H9 (cell line): ENCODE results near the gene MCRIP2. TPM values are rescaled to one million over a fixed set of nuclear protein-coding genes. Genes with fewer than 3 reads are reported as not detected.

Experiments
- DNase-seq: peaks from one replicate; pipeline ENCODE4 v3.0.0-alpha.2; 2017
- H2AFZ ChIP-seq: one replicate; pipeline ENCODE4 v1.6.1; 2013; ENCODE audit warnings: mild to moderate bottlenecking, low read length, control low read depth, moderate library complexity
- H2AK5ac ChIP-seq: 2 replicates; pipeline ENCODE4 v1.6.1; 2013; ENCODE audit warnings: low read length, control low read depth, mixed read lengths; ENCODE audit not compliant: insufficient read length
- H2BK120ac ChIP-seq: one replicate; pipeline ENCODE4 v1.6.1; 2013; ENCODE audit warnings: low read depth, mild to moderate bottlenecking, low read length, control low read depth, inconsistent platforms; ENCODE audit not compliant: poor library complexity, severe bottlenecking
- H2BK12ac ChIP-seq: 2 replicates; pipeline ENCODE4 v1.6.1; 2013; ENCODE audit warnings: low read length, control low read depth, mixed read lengths, low read depth; ENCODE audit not compliant: insufficient read length
- H2BK15ac ChIP-seq: 2 replicates; pipeline ENCODE4 v1.6.1; 2013; ENCODE audit warnings: low read depth, low read length, control low read depth
- H2BK20ac ChIP-seq: one replicate; pipeline ENCODE4 v1.6.1; 2013; ENCODE audit warnings: low read depth, mild to moderate bottlenecking, low read length, control low read depth, inconsistent platforms; ENCODE audit not compliant: poor library complexity, severe bottlenecking
- H2BK5ac ChIP-seq: 2 replicates; pipeline ENCODE4 v1.6.1; 2013; ENCODE audit warnings: low read length, control low read depth, mixed read lengths; ENCODE audit not compliant: insufficient read length
- H3K14ac ChIP-seq: 2 replicates; pipeline ENCODE4 v1.6.1; 2013; ENCODE audit warnings: low read length, control low read depth; ENCODE audit not compliant: insufficient read depth
- H3K18ac ChIP-seq: 2 replicates; pipeline ENCODE4 v1.6.1; 2013; ENCODE audit warnings: low read depth, mild to moderate bottlenecking, mixed read lengths, low read length, control low read depth; ENCODE audit not compliant: insufficient read length
- H3K23ac ChIP-seq: 2 replicates; pipeline ENCODE4 v1.6.1; 2013; ENCODE audit warnings: low read length, control low read depth, mixed read lengths, low read depth; ENCODE audit not compliant: insufficient read length
- H3K23me2 ChIP-seq: 2 replicates; pipeline ENCODE4 v1.6.1; 2013; ENCODE audit warnings: low read depth, mild to moderate bottlenecking, mixed read lengths, low read length, control low read depth; ENCODE audit not compliant: insufficient read length, poor library complexity, severe bottlenecking
- H3K27ac ChIP-seq: 2 replicates; pipeline ENCODE4 v1.5.1; 2013; ENCODE audit warnings: low read length, control low read depth, mixed read lengths, low read depth; ENCODE audit not compliant: insufficient read length
- H3K27me3 ChIP-seq: 2 replicates; pipeline ENCODE4 v1.6.1; 2013; ENCODE audit warnings: low read length, control low read depth, inconsistent platforms; ENCODE audit not compliant: insufficient read depth
- H3K4ac ChIP-seq: 2 replicates; pipeline ENCODE4 v1.6.1; 2013; ENCODE audit warnings: low read depth, mild to moderate bottlenecking, control low read depth, inconsistent platforms, low read length, moderate library complexity
- H3K4me1 ChIP-seq: 2 replicates; pipeline ENCODE4 v1.6.1; 2013; ENCODE audit warnings: low read length, control low read depth, inconsistent platforms; ENCODE audit not compliant: insufficient read depth
- H3K4me2 ChIP-seq: 2 replicates; pipeline ENCODE4 v1.6.1; 2013; ENCODE audit warnings: low read length, control low read depth, mixed read lengths; ENCODE audit not compliant: insufficient read length, insufficient read depth
- H3K56ac ChIP-seq: 2 replicates; pipeline ENCODE4 v1.6.1; 2013; ENCODE audit warnings: low read depth, mild to moderate bottlenecking, mixed read lengths, low read length, control low read depth; ENCODE audit not compliant: insufficient read length
- H3K79me1 ChIP-seq: 2 replicates; pipeline ENCODE4 v1.6.1; 2013; ENCODE audit warnings: low read depth, mild to moderate bottlenecking, moderate library complexity, low read length, control low read depth, inconsistent platforms; ENCODE audit not compliant: insufficient read depth, poor library complexity, severe bottlenecking
- H3K79me2 ChIP-seq: 2 replicates; pipeline ENCODE4 v1.6.1; 2013; ENCODE audit warnings: low read length, control low read depth, inconsistent platforms; ENCODE audit not compliant: insufficient read depth
- H3K9ac ChIP-seq: 2 replicates; pipeline ENCODE4 v1.6.1; 2013; ENCODE audit warnings: low read length, control low read depth, mixed read lengths; ENCODE audit not compliant: insufficient read length; ENCODE audit errors: extremely low read depth
- H3K9me3 ChIP-seq: one replicate; pipeline ENCODE4 v1.6.1; 2013; ENCODE audit warnings: low read depth, low read length, inconsistent platforms; ENCODE audit not compliant: control insufficient read depth
- H3T11ph ChIP-seq: one replicate; pipeline ENCODE4 v1.6.1; 2013; ENCODE audit warnings: mild to moderate bottlenecking, low read length, control low read depth, inconsistent platforms
- H4K20me1 ChIP-seq: one replicate; pipeline ENCODE4 v1.6.1; 2013; ENCODE audit not compliant: control insufficient read depth, insufficient read length, insufficient read depth
- H4K5ac ChIP-seq: 2 replicates; pipeline ENCODE4 v1.6.1; 2013; ENCODE audit warnings: low read depth, mild to moderate bottlenecking, mixed read lengths, low read length, control low read depth; ENCODE audit not compliant: insufficient read length
- H4K8ac ChIP-seq: replicated peaks from 2 replicates; pipeline ENCODE4 v1.6.1; 2013; ENCODE audit warnings: low read length, control low read depth, mixed read lengths, low read depth; ENCODE audit not compliant: insufficient read length
- H4K91ac ChIP-seq: 2 replicates; pipeline ENCODE4 v1.6.1; 2013; ENCODE audit warnings: low read depth, mild to moderate bottlenecking, moderate library complexity, mixed read lengths, low read length, control low read depth; ENCODE audit not compliant: insufficient read length
- H3K27ac Mint-ChIP-seq, 3 experiments: 2 replicates in 2 of 3; 3 replicates in 1 of 3; pipeline ENCODE4 v1.8.0; 2020 to 2021; ENCODE audit warnings: mixed read lengths in 3 of 3, mild to moderate bottlenecking in 1 of 3, moderate library complexity in 1 of 3
- H3K27me3 Mint-ChIP-seq: 2 replicates; pipeline ENCODE4 v1.8.0; 2021; ENCODE audit warnings: low read depth, mild to moderate bottlenecking, moderate library complexity, mixed read lengths
- H3K36me3 Mint-ChIP-seq, 3 experiments: 2 replicates in 2 of 3; 3 replicates in 1 of 3; pipeline ENCODE4 v1.8.0; 2020 to 2021; ENCODE audit warnings: low read depth in 3 of 3, mixed read lengths in 3 of 3; ENCODE audit not compliant: insufficient read depth in 1 of 3
- H3K4me1 Mint-ChIP-seq, 2 experiments: 2 replicates each; pipeline ENCODE4 v1.8.0; 2020; ENCODE audit warnings: mixed read lengths in 2 of 2
- H3K4me3 Mint-ChIP-seq, 2 experiments: 2 replicates in 1 of 2; 3 replicates in 1 of 2; pipeline ENCODE4 v1.8.0; 2020 to 2021; ENCODE audit warnings: mild to moderate bottlenecking in 2 of 2, mixed read lengths in 2 of 2, moderate library complexity in 1 of 2
- H3K9me3 Mint-ChIP-seq, 2 experiments: 2 replicates in 1 of 2; 3 replicates in 1 of 2; pipeline ENCODE4 v1.8.0; 2020; ENCODE audit warnings: mild to moderate bottlenecking in 2 of 2, mixed read lengths in 2 of 2, moderate library complexity in 1 of 2
- CTCF ChIP-seq: fragments of 200-600 bp; sonication (generic); conservative IDR thresholded peaks from 3 replicates; pipeline ENCODE4 v1.8.0; 2021; ENCODE audit warnings: antibody characterized with exemption, mild to moderate bottlenecking
- WGBS: extraction: QIAGEN DNeasy Blood & Tissue Kit; methylation state at CpG from one replicate; pipeline ENCODE4 v1.1.7; 2013; ENCODE audit warnings: missing lambda C conversion rate, low lambda C conversion rate, mixed read lengths; ENCODE audit not compliant: insufficient read length; ENCODE audit errors: extremely low coverage; 5-methylcytosine and 5-hydroxymethylcytosine counted together
- total RNA-seq: library from RNA; stranded (reverse); gene quantifications from 2 replicates; pipeline ENCODE4 v1.2.1, GENCODE V29; 2021

MCRIP2 gene
- total RNA-seq, 1 experiment from 2014 or later, result 52.5 TPM

GRCh38 chr16:675884-676564 lies 34.4 kb downstream of the MCRIP2 start:
- Mint-ChIP-seq H3K36me3 (peaks cover 8 to 15% (median 10%) of the 10 kb centered on the region in 3 experiments; a peak in 6 of 7 replicates), H3K4me1 (peaks cover 14 to 24% of the 10 kb centered on the region in 2 experiments), H3K27ac (no peak overlapping the region), H3K4me3 (peak overlapping the region; percentile 31 to 46; a peak in 3 of 5 replicates), H3K27me3 (peaks cover 3% of the 10 kb centered on the region; the same call in 1 of the 2 replicates), H3K9me3 (no peaks in the 10 kb centered on the region)
- no CpG with 5 or more reads among the region's 25 CpGs for WGBS
- no peak overlapping the region for H3K23ac ChIP-seq
- no peak overlapping the region for H4K8ac ChIP-seq
- no peak overlapping the region for H2AFZ ChIP-seq
- H3K4me1 ChIP-seq, result no peaks in the 10 kb centered on the region
- H2BK15ac ChIP-seq, result no peak overlapping the region
- H3K56ac ChIP-seq, result no peak overlapping the region
- DNase-seq, result no peak
- H3K27me3 ChIP-seq, result no peaks in the 10 kb centered on the region
- no peak overlapping the region for H3K18ac ChIP-seq
- no peak overlapping the region for H2AK5ac ChIP-seq
- H2BK20ac ChIP-seq, result no peak overlapping the region
- peaks cover 13% of the 10 kb centered on the region for H3K23me2 ChIP-seq
- no peak overlapping the region for H3T11ph ChIP-seq
- no peaks in the 10 kb centered on the region for H3K9me3 ChIP-seq
- H3K14ac ChIP-seq, result no peak overlapping the region
- H3K79me2 ChIP-seq, result no peaks in the 10 kb centered on the region
- H2BK120ac ChIP-seq, result no peak overlapping the region
- H3K79me1 ChIP-seq, result no peaks in the 10 kb centered on the region
- no peak overlapping the region for H2BK12ac ChIP-seq
- no peak overlapping the region for H3K27ac ChIP-seq
- no peak overlapping the region for H3K4ac ChIP-seq
- TF ChIP-seq CTCF, result no peak
- H3K4me2 ChIP-seq, result peak overlapping the region; percentile 53
- no peak overlapping the region for H3K9ac ChIP-seq
- no peak overlapping the region for H2BK5ac ChIP-seq
- H4K5ac ChIP-seq, result no peak overlapping the region
- no peak overlapping the region for H4K91ac ChIP-seq
- H4K20me1 ChIP-seq, result no peaks in the 10 kb centered on the region
